ENCODE results near the gene COL2A1. TPM values are rescaled to one million over a fixed set of nuclear protein-coding genes. Genes with fewer than 3 reads are reported as not detected.
A peak's percentile ranks its signal among the peaks of the same experiment; 100 is the strongest.

The COL2A1 gene
- total RNA-seq, 1 experiment from 2014 or later, result 201 TPM

DNA sequence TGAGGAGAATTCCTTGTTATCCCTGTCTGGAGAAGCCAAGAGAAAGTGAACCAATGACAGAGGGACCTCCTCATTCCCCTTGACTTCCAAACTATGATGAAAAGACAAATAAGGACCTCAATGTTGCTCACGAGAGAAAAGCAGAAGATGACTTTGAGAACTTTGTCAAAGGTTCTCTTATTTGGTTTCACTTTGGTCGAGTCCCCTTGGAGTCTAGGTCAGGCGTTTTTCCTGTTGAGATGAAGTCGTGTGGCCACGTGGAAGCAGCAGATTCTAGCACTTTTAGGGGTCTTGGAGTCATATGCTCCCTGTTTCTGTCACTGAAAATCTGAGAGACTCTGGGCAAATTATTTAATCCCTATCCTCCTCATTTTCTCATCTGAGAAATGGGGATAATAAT, 33.8 kb upstream of the COL2A1 start:
- Mint-ChIP-seq H3K36me3 (ENCODE audit: insufficient read depth, unreplicated experiment) (peaks cover 9% of the 10 kb centered on the region), H3K4me1 (ENCODE audit: low read depth, unreplicated experiment) (peaks cover 60% of the 10 kb centered on the region), H3K9me3 (ENCODE audit: unreplicated experiment) (no peaks in the 10 kb centered on the region), H3K4me3 (ENCODE audit: unreplicated experiment) (peak overlapping the region; percentile 27), H3K27me3 (ENCODE audit: insufficient read depth, unreplicated experiment) (no peaks in the 10 kb centered on the region), H3K27ac (ENCODE audit: unreplicated experiment) (peak overlapping the region; percentile 97)
- no peaks in the 10 kb centered on the region for H3K27me3 ChIP-seq (replicated peaks; ENCODE audit: control insufficient read depth, insufficient read depth, low read length)
- no peaks in the 10 kb centered on the region for H3K9me3 ChIP-seq
- CTCF ChIA-PET, result no interaction called here
- no peaks in the 10 kb centered on the region for H3K36me3 ChIP-seq (ENCODE audit: control insufficient read depth, insufficient read depth, low read length)
- DNase-seq, result no peak
- no peak for TF ChIP-seq CTCF (IDR thresholded peaks at IDR 0.05; ENCODE audit: insufficient read depth in 1 of 2, low read depth in 1 of 2, low read length in 1 of 2, severe bottlenecking in 1 of 2, unreplicated experiment in 1 of 2)
- no peak overlapping the region for H3K4me3 ChIP-seq (ENCODE audit: low read depth, low read length)
- POLR2A ChIA-PET, result no interaction called here
- BruUV-seq (replicated peaks), result no TSS peak
- intact Hi-C loops (cut with micrococcal nuclease; ENCODE audit: unreplicated experiment), result no loop called here
- H3K4me1 ChIP-seq, result peaks cover 49% of the 10 kb centered on the region

DNA sequence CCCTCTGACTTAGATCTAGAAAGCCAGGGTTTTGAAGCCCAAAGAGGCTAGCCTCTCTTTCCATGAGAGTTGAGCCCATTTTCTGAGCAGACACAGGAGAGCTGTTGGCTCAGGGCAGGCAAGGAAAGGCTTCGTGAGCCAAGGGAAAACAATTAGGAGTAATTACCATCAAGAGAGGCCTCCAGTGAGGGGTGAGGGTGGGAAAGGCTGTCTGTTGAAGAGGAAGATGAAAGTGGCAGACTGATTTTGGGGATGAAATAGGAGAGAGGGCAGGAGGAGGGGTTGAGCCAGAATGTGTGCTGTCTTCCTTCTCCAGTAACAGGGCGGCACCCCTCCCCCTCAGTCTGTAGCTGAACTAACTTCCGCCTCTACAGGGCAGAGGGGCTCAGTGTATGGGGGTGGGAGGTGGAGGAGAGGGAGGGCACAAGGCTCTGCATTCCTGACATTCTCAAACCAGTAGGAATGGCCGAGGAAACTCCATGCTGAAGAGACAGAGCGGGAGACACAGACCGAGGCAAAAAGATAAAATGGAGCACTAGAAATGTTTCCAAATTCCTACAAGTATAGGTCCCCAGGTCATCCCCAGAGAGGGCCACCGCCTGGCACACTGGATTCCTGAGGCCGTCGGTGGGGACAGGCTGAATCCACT, 33.1 kb upstream of the COL2A1 start:
- H3K4me3 ChIP-seq (ENCODE audit: low read depth, low read length), result no peak overlapping the region
- TF ChIP-seq CTCF (IDR thresholded peaks at IDR 0.05; ENCODE audit: insufficient read depth in 1 of 2, low read depth in 1 of 2, low read length in 1 of 2, severe bottlenecking in 1 of 2, unreplicated experiment in 1 of 2), result no peak
- Mint-ChIP-seq H3K27me3 (ENCODE audit: insufficient read depth, unreplicated experiment) (no peaks in the 10 kb centered on the region), H3K9me3 (ENCODE audit: unreplicated experiment) (no peaks in the 10 kb centered on the region), H3K36me3 (ENCODE audit: insufficient read depth, unreplicated experiment) (peaks cover 9% of the 10 kb centered on the region), H3K4me1 (ENCODE audit: low read depth, unreplicated experiment) (peaks cover 65% of the 10 kb centered on the region), H3K4me3 (ENCODE audit: unreplicated experiment) (peak overlapping the region; percentile 27), H3K27ac (ENCODE audit: unreplicated experiment) (peak overlapping the region; percentile 97)
- peak; percentile 79 to 86 for DNase-seq
- POLR2A ChIA-PET, result interaction anchor here (0.5 kb wide), 1 partner anchor 35 kb away, joined by 3 read pairs; no protein-coding TSS in a partner anchor
- intact Hi-C loops (cut with micrococcal nuclease; ENCODE audit: unreplicated experiment), result loop anchor here (1.0 kb wide), 2 partner anchors 14 to 35 kb away; no protein-coding TSS in a partner anchor
- H3K27me3 ChIP-seq (replicated peaks; ENCODE audit: control insufficient read depth, insufficient read depth, low read length), result no peaks in the 10 kb centered on the region
- H3K9me3 ChIP-seq, result no peaks in the 10 kb centered on the region
- no TSS peak for BruUV-seq (replicated peaks)
- H3K4me1 ChIP-seq, result peaks cover 49% of the 10 kb centered on the region
- CTCF ChIA-PET, result interaction anchor here (0.9 kb wide), 1 partner anchor 22 kb away, joined by 4 read pairs; no protein-coding TSS in a partner anchor
- no peaks in the 10 kb centered on the region for H3K36me3 ChIP-seq (ENCODE audit: control insufficient read depth, insufficient read depth, low read length)

- H3K4me3 ChIP-seq (ENCODE audit: low read depth, low read length), result no peak overlapping the region
- no peak for DNase-seq
- H3K4me1 ChIP-seq, result peaks cover 49% of the 10 kb centered on the region
- intact Hi-C loops (cut with micrococcal nuclease; ENCODE audit: unreplicated experiment), result loop anchor here (1.0 kb wide), 2 partner anchors 14 to 35 kb away; no protein-coding TSS in a partner anchor
- H3K4me3 Mint-ChIP-seq (ENCODE audit: unreplicated experiment), result peak overlapping the region; percentile 27
- peaks cover 9% of the 10 kb centered on the region for H3K36me3 Mint-ChIP-seq (ENCODE audit: insufficient read depth, unreplicated experiment)
- no peaks in the 10 kb centered on the region for H3K9me3 ChIP-seq
- no peaks in the 10 kb centered on the region for H3K27me3 ChIP-seq (replicated peaks; ENCODE audit: control insufficient read depth, insufficient read depth, low read length)
- no peak for TF ChIP-seq CTCF (IDR thresholded peaks at IDR 0.05; ENCODE audit: insufficient read depth in 1 of 2, low read depth in 1 of 2, low read length in 1 of 2, severe bottlenecking in 1 of 2, unreplicated experiment in 1 of 2)
- no TSS peak for BruUV-seq (replicated peaks)
- ChIA-PET POLR2A (interaction anchor here (0.5 kb wide), 1 partner anchor 35 kb away, joined by 3 read pairs; no protein-coding TSS in a partner anchor), CTCF (interaction anchor here (0.9 kb wide), 1 partner anchor 21 kb away, joined by 4 read pairs; no protein-coding TSS in a partner anchor)
- peaks cover 65% of the 10 kb centered on the region for H3K4me1 Mint-ChIP-seq (ENCODE audit: low read depth, unreplicated experiment)
- no peaks in the 10 kb centered on the region for H3K36me3 ChIP-seq (ENCODE audit: control insufficient read depth, insufficient read depth, low read length)
- H3K27me3 Mint-ChIP-seq (ENCODE audit: insufficient read depth, unreplicated experiment), result no peaks in the 10 kb centered on the region
- peak overlapping the region; percentile 97 for H3K27ac Mint-ChIP-seq (ENCODE audit: unreplicated experiment)
- H3K9me3 Mint-ChIP-seq (ENCODE audit: unreplicated experiment), result no peaks in the 10 kb centered on the region
Observed at GRCh38 chr12:48036818-48037217, 32.5 kb upstream of the COL2A1 start.
